HCT116 (cell line): ENCODE data around the gene FAM135A.

Source experiments
- CEBPB ChIP-seq: IDR thresholded peaks from 2 replicates; pipeline ENCODE4 v1.6.1; 2012; ENCODE audit warnings: low read depth
- ELF1 ChIP-seq: IDR thresholded peaks from 2 replicates; pipeline ENCODE4 v1.6.1; 2012; ENCODE audit warnings: low read depth, borderline replicate concordance
- EZH2 ChIP-seq: fragments of 200-600 bp; sonication (generic); IDR thresholded peaks from 2 replicates; pipeline ENCODE4 v1.6.1; 2017; ENCODE audit warnings: antibody characterized with exemption, mixed run types
- EZH2phosphoT487 ChIP-seq: fragments of 200-600 bp; IDR thresholded peaks from 2 replicates; pipeline ENCODE4 v1.6.1; 2018; ENCODE audit warnings: antibody characterized with exemption, borderline replicate concordance
- POLR2A ChIP-seq: IDR thresholded peaks from 2 replicates; pipeline ENCODE4 v1.7.0; 2011; ENCODE audit warnings: borderline replicate concordance; ENCODE audit not compliant: insufficient read depth, insufficient read length; ENCODE audit errors: extremely low read depth
- POLR2AphosphoS5 ChIP-seq: IDR thresholded peaks from 2 replicates; pipeline ENCODE4 v1.6.1; 2011; ENCODE audit warnings: mild to moderate bottlenecking, low read depth, low read length, moderate library complexity
- REST ChIP-seq: IDR thresholded peaks from 2 replicates; pipeline ENCODE4 v1.6.1; 2012; ENCODE audit warnings: low read depth
- TCF7L2 ChIP-seq: IDR thresholded peaks from 2 replicates; pipeline ENCODE4 v1.7.0; 2011; ENCODE audit warnings: borderline replicate concordance, inconsistent platforms; ENCODE audit not compliant: insufficient read depth, insufficient read length; ENCODE audit errors: extremely low read depth
- ZFX ChIP-seq: fragments of 450-650 bp; IDR thresholded peaks from 2 replicates; pipeline ENCODE4 v1.6.1; 2017
- TF ChIP-seq, protein P1 (sequence below), 3 experiments: fragments of 200-600 bp in 1 of 3; sonication (generic) in 1 of 3; IDR thresholded peaks in 2 of 3; conservative IDR thresholded peaks in 1 of 3; 2 replicates each; pipeline ENCODE4 v1.5.1; 2012 to 2017; ENCODE audit warnings: low read depth in 2 of 3, low read length in 2 of 3, antibody characterized with exemption in 1 of 3, borderline replicate concordance in 1 of 3, control low read depth in 1 of 3, mild to moderate bottlenecking in 1 of 3, mixed read lengths in 1 of 3, mixed run types in 1 of 3, moderate library complexity in 1 of 3; ENCODE audit not compliant: insufficient read depth in 1 of 3
- TF ChIP-seq, protein P2 (sequence below): IDR thresholded peaks from 2 replicates; pipeline ENCODE4 v1.6.1; 2012

- TF ChIP-seq, protein P1, sequence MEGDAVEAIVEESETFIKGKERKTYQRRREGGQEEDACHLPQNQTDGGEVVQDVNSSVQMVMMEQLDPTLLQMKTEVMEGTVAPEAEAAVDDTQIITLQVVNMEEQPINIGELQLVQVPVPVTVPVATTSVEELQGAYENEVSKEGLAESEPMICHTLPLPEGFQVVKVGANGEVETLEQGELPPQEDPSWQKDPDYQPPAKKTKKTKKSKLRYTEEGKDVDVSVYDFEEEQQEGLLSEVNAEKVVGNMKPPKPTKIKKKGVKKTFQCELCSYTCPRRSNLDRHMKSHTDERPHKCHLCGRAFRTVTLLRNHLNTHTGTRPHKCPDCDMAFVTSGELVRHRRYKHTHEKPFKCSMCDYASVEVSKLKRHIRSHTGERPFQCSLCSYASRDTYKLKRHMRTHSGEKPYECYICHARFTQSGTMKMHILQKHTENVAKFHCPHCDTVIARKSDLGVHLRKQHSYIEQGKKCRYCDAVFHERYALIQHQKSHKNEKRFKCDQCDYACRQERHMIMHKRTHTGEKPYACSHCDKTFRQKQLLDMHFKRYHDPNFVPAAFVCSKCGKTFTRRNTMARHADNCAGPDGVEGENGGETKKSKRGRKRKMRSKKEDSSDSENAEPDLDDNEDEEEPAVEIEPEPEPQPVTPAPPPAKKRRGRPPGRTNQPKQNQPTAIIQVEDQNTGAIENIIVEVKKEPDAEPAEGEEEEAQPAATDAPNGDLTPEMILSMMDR (IDR thresholded peaks at IDR 0.05 in 2 of 3, conservative IDR thresholded peaks at IDR 0.05 in 1 of 3; ENCODE audit: borderline replicate concordance in 1 of 3, insufficient read depth in 1 of 3, low read depth in 2 of 3, low read length in 2 of 3): no peak
- TF ChIP-seq ELF1 (no peak), POLR2AphosphoS5 (no peak), TCF7L2 (no peak), POLR2A (no peak), REST (no peak), EZH2 (no peak), CEBPB (no peak), EZH2phosphoT487 (no peak), ZFX (no peak)
- TF ChIP-seq, protein P2, sequence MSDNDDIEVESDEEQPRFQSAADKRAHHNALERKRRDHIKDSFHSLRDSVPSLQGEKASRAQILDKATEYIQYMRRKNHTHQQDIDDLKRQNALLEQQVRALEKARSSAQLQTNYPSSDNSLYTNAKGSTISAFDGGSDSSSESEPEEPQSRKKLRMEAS: no peak
Observed at GRCh38 chr6:70527071-70527737, 113.9 kb downstream of the FAM135A start.
